ENCODE measurements around the gene TRIM33.
"Not testable (repeated sequence)": the region's sequence is repeated elsewhere in the genome, so short reads cannot be mapped to it uniquely, and the experiment has no call there.

Gene TRIM33

GRCh38 chr1:114509596-114510273 lies 1.3 kb downstream of the TRIM33 start:
- no peak for DNase-seq

GRCh38 chr1:114508386-114508898 lies 2.6 kb downstream of the TRIM33 start:
- DNase-seq, result no peak

GRCh38 chr1:114507513-114507912 lies 3.5 kb downstream of the TRIM33 start:
- DNase-seq, result no peak

- no peak for DNase-seq
Measured at GRCh38 chr1:114505148-114505561, 5.8 kb downstream of the TRIM33 start.

- no peak for DNase-seq
Measured at GRCh38 chr1:114503916-114504422, 7.0 kb downstream of the TRIM33 start.

GRCh38 chr1:114502080-114502479 lies 8.9 kb downstream of the TRIM33 start:
- no peak for DNase-seq

- DNase-seq, result no peak
Measured at GRCh38 chr1:114499478-114499877, 11.5 kb downstream of the TRIM33 start.

- DNase-seq, result no peak
Measured at GRCh38 chr1:114496089-114496488, 14.9 kb downstream of the TRIM33 start.

- no peak for DNase-seq
Measured at GRCh38 chr1:114495486-114495885, 15.5 kb downstream of the TRIM33 start.

- no peak for DNase-seq
Measured at GRCh38 chr1:114492978-114493377, 18.0 kb downstream of the TRIM33 start.

- DNase-seq, result no peak
Measured at GRCh38 chr1:114490274-114490693, 20.7 kb downstream of the TRIM33 start.

- DNase-seq, result no peak
Measured at GRCh38 chr1:114488739-114489138, 22.3 kb downstream of the TRIM33 start.

- no peak for DNase-seq
Measured at GRCh38 chr1:114485286-114485685, 25.7 kb downstream of the TRIM33 start.

- DNase-seq, result no peak
Measured at GRCh38 chr1:114482585-114482984, 28.4 kb downstream of the TRIM33 start.

GRCh38 chr1:114479636-114480035 lies 31.4 kb downstream of the TRIM33 start:
- DNase-seq, result not testable (repeated sequence)

GRCh38 chr1:114479134-114479533 lies 31.9 kb downstream of the TRIM33 start:
- no peak for DNase-seq

GRCh38 chr1:114473796-114474195 lies 37.2 kb downstream of the TRIM33 start:
- no peak for DNase-seq

- DNase-seq, result no peak
Measured at GRCh38 chr1:114472408-114472807, 38.6 kb downstream of the TRIM33 start.

GRCh38 chr1:114470681-114471080 lies 40.3 kb downstream of the TRIM33 start:
- no peak for DNase-seq

- DNase-seq, result no peak
Measured at GRCh38 chr1:114468710-114469468, 42.1 kb downstream of the TRIM33 start.

- no peak for DNase-seq
Measured at GRCh38 chr1:114468047-114468446, 43.0 kb downstream of the TRIM33 start.

GRCh38 chr1:114467491-114467890 lies 43.5 kb downstream of the TRIM33 start:
- DNase-seq, result no peak

GRCh38 chr1:114466334-114467014 lies 44.5 kb downstream of the TRIM33 start:
- no peak for DNase-seq
